ENCODE measurements around the gene RRAGC. TPM values are rescaled to one million over a fixed set of nuclear protein-coding genes. Genes with fewer than 3 reads are reported as not detected.

Gene RRAGC
- total and polyA plus RNA-seq, 9 of the 15 experiments (the other 6 are each of a cell fraction or from before 2014, with no cell fraction given) = 3.9 to 16.9 (median 10.9) TPM

- TF ChIP-seq TRIM28 (IDR thresholded peaks at IDR 0.05) (peak; percentile 61; the same call in 1 of the 2 replicates), KDM4B (IDR thresholded peaks at IDR 0.05; ENCODE audit: borderline replicate concordance in 2 of 2, low read depth in 1 of 2) (peak in 1 of 2 experiments; percentile 85; a peak in 2 of 4 replicates), FOXJ3 (CRISPR knock-in tag; IDR thresholded peaks at IDR 0.05) (no peak), GATAD2B (IDR thresholded peaks at IDR 0.05; ENCODE audit: borderline replicate concordance) (peak; percentile 21; the same call in 1 of the 2 replicates), L3MBTL2 (IDR thresholded peaks at IDR 0.05) (peak; percentile 77), ZBTB17 (CRISPR knock-in tag; IDR thresholded peaks at IDR 0.05) (peak; percentile 61), FOXM1 (IDR thresholded peaks at IDR 0.05; ENCODE audit: low read depth) (no peak), FOXM1 (CRISPR knock-in tag; IDR thresholded peaks at IDR 0.05; ENCODE audit: low read depth) (0 out of 2 replicates have a peak, but pooled peaks have one; percentile 51), TFE3 (CRISPR knock-in tag; IDR thresholded peaks at IDR 0.05) (peak; percentile 98), CAMTA2 (CRISPR knock-in tag; conservative IDR thresholded peaks at IDR 0.05) (no peak), BMI1 (IDR thresholded peaks at IDR 0.05; ENCODE audit: low read length) (no peak), DACH1 (IDR thresholded peaks at IDR 0.05; ENCODE audit: partially characterized antibody) (peak; percentile 53), TCF7 (IDR thresholded peaks at IDR 0.05; ENCODE audit: borderline replicate concordance) (0 out of 2 replicates have a peak, but pooled peaks have one; percentile 44), ZEB2 (IDR thresholded peaks at IDR 0.05) (peak; percentile 53; the same call in 1 of the 2 replicates), PHF21A (IDR thresholded peaks at IDR 0.05; ENCODE audit: borderline replicate concordance, low read depth) (peak; percentile 77; the same call in 1 of the 2 replicates)
- TF ChIP-seq, protein P1, sequence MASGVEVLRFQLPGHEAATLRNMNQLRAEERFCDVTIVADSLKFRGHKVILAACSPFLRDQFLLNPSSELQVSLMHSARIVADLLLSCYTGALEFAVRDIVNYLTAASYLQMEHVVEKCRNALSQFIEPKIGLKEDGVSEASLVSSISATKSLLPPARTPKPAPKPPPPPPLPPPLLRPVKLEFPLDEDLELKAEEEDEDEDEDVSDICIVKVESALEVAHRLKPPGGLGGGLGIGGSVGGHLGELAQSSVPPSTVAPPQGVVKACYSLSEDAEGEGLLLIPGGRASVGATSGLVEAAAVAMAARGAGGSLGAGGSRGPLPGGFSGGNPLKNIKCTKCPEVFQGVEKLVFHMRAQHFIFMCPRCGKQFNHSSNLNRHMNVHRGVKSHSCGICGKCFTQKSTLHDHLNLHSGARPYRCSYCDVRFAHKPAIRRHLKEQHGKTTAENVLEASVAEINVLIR (CRISPR knock-in tag; IDR thresholded peaks at IDR 0.05) = peak; percentile 45
- TF ChIP-seq, protein P2, sequence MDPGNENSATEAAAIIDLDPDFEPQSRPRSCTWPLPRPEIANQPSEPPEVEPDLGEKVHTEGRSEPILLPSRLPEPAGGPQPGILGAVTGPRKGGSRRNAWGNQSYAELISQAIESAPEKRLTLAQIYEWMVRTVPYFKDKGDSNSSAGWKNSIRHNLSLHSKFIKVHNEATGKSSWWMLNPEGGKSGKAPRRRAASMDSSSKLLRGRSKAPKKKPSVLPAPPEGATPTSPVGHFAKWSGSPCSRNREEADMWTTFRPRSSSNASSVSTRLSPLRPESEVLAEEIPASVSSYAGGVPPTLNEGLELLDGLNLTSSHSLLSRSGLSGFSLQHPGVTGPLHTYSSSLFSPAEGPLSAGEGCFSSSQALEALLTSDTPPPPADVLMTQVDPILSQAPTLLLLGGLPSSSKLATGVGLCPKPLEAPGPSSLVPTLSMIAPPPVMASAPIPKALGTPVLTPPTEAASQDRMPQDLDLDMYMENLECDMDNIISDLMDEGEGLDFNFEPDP (CRISPR knock-in tag; IDR thresholded peaks at IDR 0.05) = no peak
Measured at GRCh38 chr1:38859561-38860453, at the start of gene RRAGC (continued).
